ENCODE data around the gene SLC22A23.

Gene SLC22A23

DNA sequence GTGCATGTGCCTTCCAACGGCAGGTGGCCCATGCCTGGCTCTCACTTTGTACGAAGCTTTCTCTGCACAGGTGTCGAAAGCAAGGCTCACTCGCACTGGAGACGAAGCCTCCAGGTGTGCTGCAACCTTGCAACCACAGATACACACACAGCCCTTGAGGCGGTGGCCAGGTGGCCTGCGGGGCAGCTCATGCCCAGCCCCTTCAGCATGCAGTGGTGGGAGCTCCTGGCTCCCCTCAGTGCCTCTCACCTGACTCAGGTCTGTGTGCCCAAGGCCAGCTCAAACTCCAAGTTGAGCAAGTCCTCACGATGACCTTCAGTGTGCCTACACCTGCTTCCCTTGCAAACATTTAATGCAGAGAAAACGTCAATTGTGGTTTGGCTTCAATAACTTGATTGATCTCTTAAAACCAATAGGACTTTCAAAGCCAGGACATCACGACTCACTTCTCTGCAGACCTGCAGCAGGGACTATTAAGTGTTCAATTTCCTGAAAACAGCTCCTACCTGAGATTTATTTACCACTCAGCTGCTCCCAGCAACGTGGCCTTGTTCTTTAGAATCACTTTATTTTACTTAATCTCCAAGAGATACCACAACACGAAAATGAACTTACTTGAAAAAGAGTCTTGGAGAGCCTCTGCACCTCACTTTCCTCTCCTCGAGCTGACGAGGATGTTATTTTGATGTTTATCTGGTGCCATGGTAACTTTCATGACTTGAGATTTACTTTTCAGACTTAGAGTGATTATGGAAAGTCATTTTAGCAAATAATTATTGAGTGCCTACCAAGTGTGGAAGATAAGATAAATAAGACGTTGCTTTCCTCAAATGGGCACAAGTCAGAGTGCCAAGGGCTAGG lies 86.3 kb downstream of the SLC22A23 start:
- H3K4me3 ChIP-seq (ENCODE audit: low read depth in 1 of 2, low read length in 2 of 2): no peak overlapping the region
- H4K20me1 ChIP-seq (ENCODE audit: insufficient read depth, low read length): no peaks in the 10 kb centered on the region; the same call in 1 of the 2 replicates
- H3K4me1 ChIP-seq (ENCODE audit: insufficient read depth, low read length): no peaks in the 10 kb centered on the region
- peaks cover 19% of the 10 kb centered on the region for H3K27me3 ChIP-seq (ENCODE audit: insufficient read depth, low read length, poor library complexity)
- ATAC-seq (ENCODE audit: insufficient read depth, low read depth) (no peak), DNase-seq (no peak)
- H2AFZ ChIP-seq (ENCODE audit: low read depth, low read length): no peak overlapping the region
- no peaks in the 10 kb centered on the region for H3K79me2 ChIP-seq (ENCODE audit: insufficient read depth, low read length)
- no peaks in the 10 kb centered on the region for H3K36me3 ChIP-seq (ENCODE audit: insufficient read depth, low read length)
- no peak overlapping the region for H3K4me2 ChIP-seq (ENCODE audit: insufficient read depth, low read length)
- no peak overlapping the region for H3K9ac ChIP-seq (ENCODE audit: low read depth, low read length)
- H3K9me3 ChIP-seq (ENCODE audit: insufficient read depth, low read length, severe bottlenecking): no peaks in the 10 kb centered on the region
- no peak overlapping the region for H3K27ac ChIP-seq (ENCODE audit: low read length)
- TF ChIP-seq CTCF (IDR thresholded peaks at IDR 0.05; ENCODE audit: borderline replicate concordance, extremely low read depth, low read length, poor library complexity, severe bottlenecking): no peak
- TF ChIP-seq EZH2 (IDR thresholded peaks at IDR 0.05; ENCODE audit: borderline replicate concordance, low read depth, low read length, severe bottlenecking): no peak

DNA sequence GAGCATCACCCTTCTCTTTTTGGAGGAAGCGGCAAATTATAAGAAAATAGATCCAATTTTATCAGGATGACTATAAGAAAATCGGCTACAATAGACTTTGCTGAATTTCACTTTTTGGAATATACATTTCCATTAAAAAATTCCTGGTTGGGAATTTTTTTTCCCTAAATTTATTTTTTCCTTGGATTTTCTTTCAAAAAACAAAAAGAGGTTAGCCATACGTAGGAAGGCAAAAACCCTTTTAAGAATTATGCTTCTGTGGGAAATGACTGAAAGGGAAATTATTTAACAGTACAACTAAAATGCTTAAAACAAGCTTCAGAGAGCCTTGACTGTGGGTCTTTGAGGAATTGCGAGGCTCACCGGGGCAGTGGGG lies 86.9 kb downstream of the SLC22A23 start:
- TF ChIP-seq EZH2 (IDR thresholded peaks at IDR 0.05; ENCODE audit: borderline replicate concordance, low read depth, low read length, severe bottlenecking) (no peak), CTCF (IDR thresholded peaks at IDR 0.05; ENCODE audit: borderline replicate concordance, extremely low read depth, low read length, poor library complexity, severe bottlenecking) (no peak)
- peaks cover 19% of the 10 kb centered on the region for H3K27me3 ChIP-seq (ENCODE audit: insufficient read depth, low read length, poor library complexity)
- no peak overlapping the region for H2AFZ ChIP-seq (ENCODE audit: low read depth, low read length)
- no peaks in the 10 kb centered on the region for H3K79me2 ChIP-seq (ENCODE audit: insufficient read depth, low read length)
- H3K4me3 ChIP-seq (ENCODE audit: low read depth in 1 of 2, low read length in 2 of 2): no peak overlapping the region
- H3K27ac ChIP-seq (ENCODE audit: low read length): no peak overlapping the region
- no peak for ATAC-seq (ENCODE audit: insufficient read depth, low read depth)
- no peak for DNase-seq
- no peak overlapping the region for H3K4me2 ChIP-seq (ENCODE audit: insufficient read depth, low read length)
- H3K9me3 ChIP-seq (ENCODE audit: insufficient read depth, low read length, severe bottlenecking): no peaks in the 10 kb centered on the region
- H4K20me1 ChIP-seq (ENCODE audit: insufficient read depth, low read length): no peaks in the 10 kb centered on the region; the same call in 1 of the 2 replicates
- H3K9ac ChIP-seq (ENCODE audit: low read depth, low read length): no peak overlapping the region
- no peaks in the 10 kb centered on the region for H3K4me1 ChIP-seq (ENCODE audit: insufficient read depth, low read length)
- H3K36me3 ChIP-seq (ENCODE audit: insufficient read depth, low read length): no peaks in the 10 kb centered on the region

GRCh38 chr6:3368685-3369084 lies 88.2 kb downstream of the SLC22A23 start:
- Histone ChIP-seq H3K27ac (ENCODE audit: low read length) (no peak overlapping the region), H3K4me2 (ENCODE audit: insufficient read depth, low read length) (no peak overlapping the region), H3K27me3 (ENCODE audit: insufficient read depth, low read length, poor library complexity) (peaks cover 14% of the 10 kb centered on the region), H3K9ac (ENCODE audit: low read depth, low read length) (no peak overlapping the region), H3K79me2 (ENCODE audit: insufficient read depth, low read length) (no peaks in the 10 kb centered on the region), H2AFZ (ENCODE audit: low read depth, low read length) (no peak overlapping the region), H3K36me3 (ENCODE audit: insufficient read depth, low read length) (no peaks in the 10 kb centered on the region), H3K9me3 (ENCODE audit: insufficient read depth, low read length, severe bottlenecking) (no peaks in the 10 kb centered on the region), H3K4me3 (ENCODE audit: low read depth in 1 of 2, low read length in 2 of 2) (no peak overlapping the region), H4K20me1 (ENCODE audit: insufficient read depth, low read length) (no peaks in the 10 kb centered on the region; the same call in 1 of the 2 replicates), H3K4me1 (ENCODE audit: insufficient read depth, low read length) (no peaks in the 10 kb centered on the region)
- ATAC-seq (ENCODE audit: insufficient read depth, low read depth) (no peak), DNase-seq (no peak)
- TF ChIP-seq EZH2 (IDR thresholded peaks at IDR 0.05; ENCODE audit: borderline replicate concordance, low read depth, low read length, severe bottlenecking) (no peak), CTCF (IDR thresholded peaks at IDR 0.05; ENCODE audit: borderline replicate concordance, extremely low read depth, low read length, poor library complexity, severe bottlenecking) (no peak)

All from DND-41 (cell line).